CD14-positive monocyte (primary cell): ENCODE measurements around the gene UQCRC2. TPM values are rescaled to one million over a fixed set of nuclear protein-coding genes. Genes with fewer than 3 reads are reported as not detected.

Experiments
- DNase-seq, 3 donors: peaks; one replicate each; pipeline ENCODE4 v3.0.0-alpha.2; 2011 to 2022
- H2AFZ ChIP-seq: 2 replicates; pipeline ENCODE4 v1.6.0; 2012; ENCODE audit warnings: mild to moderate bottlenecking, low read depth, low read length, inconsistent platforms; ENCODE audit not compliant: insufficient read depth, poor library complexity, severe bottlenecking
- H3K27ac ChIP-seq, 2 donors: 1 replicate in 1 of 2; 2 replicates in 1 of 2; pipeline ENCODE4 v1.5.1; 2012 to 2013; ENCODE audit warnings: low read length in 2 of 2, control low read depth in 1 of 2, inconsistent platforms in 1 of 2, low read depth in 1 of 2, mild to moderate bottlenecking in 1 of 2
- H3K27me3 ChIP-seq, 2 donors: one replicate each; pipeline versions ENCODE4 v1.6.0 to v1.6.1; 2011 to 2013; ENCODE audit warnings: low read length in 2 of 2; ENCODE audit not compliant: control insufficient read depth in 2 of 2, insufficient read depth in 2 of 2
- H3K36me3 ChIP-seq, 2 donors: replicated peaks in 1 of 2; 1 replicate in 1 of 2; 2 replicates in 1 of 2; pipeline versions ENCODE4 v1.5.1 to v1.6.1; 2012 to 2013; ENCODE audit warnings: low read length in 2 of 2, control low read depth in 1 of 2, inconsistent platforms in 1 of 2, mild to moderate bottlenecking in 1 of 2; ENCODE audit not compliant: insufficient read depth in 2 of 2, control insufficient read depth in 1 of 2
- H3K4me1 ChIP-seq, 2 donors: 1 replicate in 1 of 2; 2 replicates in 1 of 2; pipeline versions ENCODE4 v1.5.1 to v1.6.1; 2012 to 2013; ENCODE audit warnings: low read length in 2 of 2, control low read depth in 1 of 2, inconsistent platforms in 1 of 2, mild to moderate bottlenecking in 1 of 2, moderate library complexity in 1 of 2; ENCODE audit not compliant: insufficient read depth in 2 of 2, control insufficient read depth in 1 of 2
- H3K4me2 ChIP-seq: replicated peaks from 2 replicates; pipeline ENCODE3; 2012; ENCODE audit warnings: low read length, moderate library complexity, mild to moderate bottlenecking; ENCODE audit not compliant: poor library complexity, severe bottlenecking; ENCODE audit errors: extremely low read depth
- H3K4me3 ChIP-seq, 3 experiments: fragments of 200-600 bp in 1 of 3; sonication (generic) in 1 of 3; replicated peaks in 1 of 3; 1 replicate in 2 of 3; 2 replicates in 1 of 3; pipeline ENCODE4 v1.5.1; 2011 to 2013; ENCODE audit warnings: low read length in 3 of 3, mild to moderate bottlenecking in 3 of 3, control low read depth in 2 of 3, low read depth in 2 of 3, inconsistent platforms in 1 of 3, moderate library complexity in 1 of 3
- H3K79me2 ChIP-seq: 2 replicates; pipeline ENCODE4 v1.6.0; 2012; ENCODE audit warnings: mild to moderate bottlenecking, control low read depth, inconsistent platforms, low read length, moderate library complexity; ENCODE audit not compliant: insufficient read depth
- H3K9ac ChIP-seq: 2 replicates; pipeline ENCODE4 v1.6.0; 2017; ENCODE audit warnings: low read length, mild to moderate bottlenecking; ENCODE audit not compliant: insufficient read depth, poor library complexity, severe bottlenecking
- H3K9me3 ChIP-seq, 2 donors: replicated peaks in 1 of 2; 1 replicate in 1 of 2; 2 replicates in 1 of 2; pipeline versions ENCODE4 v1.5.1 to v1.6.1; 2012 to 2013; ENCODE audit warnings: low read length in 2 of 2, control low read depth in 1 of 2; ENCODE audit not compliant: control insufficient read depth in 1 of 2, insufficient read depth in 1 of 2
- H4K20me1 ChIP-seq: 2 replicates; pipeline ENCODE4 v1.6.0; 2012; ENCODE audit warnings: mild to moderate bottlenecking, low read length, control low read depth, moderate library complexity; ENCODE audit not compliant: insufficient read depth
- H3K27ac Mint-ChIP-seq, 7 donors: one replicate each; pipeline ENCODE4 v1.8.0; 2020; ENCODE audit warnings: mild to moderate bottlenecking in 7 of 7, mixed read lengths in 7 of 7, moderate library complexity in 6 of 7, inconsistent platforms in 2 of 7
- H3K27me3 Mint-ChIP-seq, 3 donors: one replicate each; pipeline ENCODE4 v1.8.0; 2021 to 2022; ENCODE audit warnings: low read depth in 3 of 3, mild to moderate bottlenecking in 3 of 3, mixed read lengths in 3 of 3, moderate library complexity in 3 of 3, inconsistent platforms in 1 of 3
- H3K36me3 Mint-ChIP-seq, 2 donors: one replicate each; pipeline ENCODE4 v1.8.0; 2020; ENCODE audit warnings: mixed read lengths in 2 of 2, inconsistent platforms in 1 of 2, mild to moderate bottlenecking in 1 of 2
- H3K4me1 Mint-ChIP-seq: one replicate; pipeline ENCODE4 v1.8.0; 2020; ENCODE audit warnings: mild to moderate bottlenecking, mixed read lengths
- H3K4me3 Mint-ChIP-seq, 2 donors: one replicate each; pipeline ENCODE4 v1.8.0; 2020; ENCODE audit warnings: mild to moderate bottlenecking in 2 of 2, mixed read lengths in 2 of 2, moderate library complexity in 1 of 2
- H3K9me3 Mint-ChIP-seq, 7 donors: one replicate each; pipeline ENCODE4 v1.8.0; 2020 to 2022; ENCODE audit warnings: mixed read lengths in 7 of 7, mild to moderate bottlenecking in 6 of 7, moderate library complexity in 6 of 7, inconsistent platforms in 2 of 7
- CTCF ChIP-seq: fragments of 200-600 bp; IDR thresholded peaks from one replicate; pipeline ENCODE4 v1.8.0; 2022; ENCODE audit warnings: antibody characterized with exemption, mild to moderate bottlenecking
- WGBS: methylation state at CpG from one replicate; pipeline ENCODE4 v1.1.5; 2013; ENCODE audit warnings: missing lambda C conversion rate; ENCODE audit not compliant: insufficient coverage; 5-methylcytosine and 5-hydroxymethylcytosine counted together
- intact Hi-C, 2 donors: fragments of 100-400 bp; cut with micrococcal nuclease; formaldehyde crosslinking; loops; one replicate each; pipeline versions ENCODE4 v1.15.0 to v1.15.1; 2023
- polyA plus RNA-seq, 3 donors: library from polyadenylated mRNA; depleted of rRNA in 1 of 3; unstranded in 2 of 3; stranded (reverse) in 1 of 3; fragments of 300-500 nt in 2 of 3; fragments of >200 nt in 1 of 3; fragmentation: Illumina TruSeq in 2 of 3; gene quantifications; 1 replicate in 2 of 3; 2 replicates in 1 of 3; pipeline ENCODE4 v1.2.3, GENCODE V29; 2012 to 2021

Gene UQCRC2
- polyA plus RNA-seq, 3 donors: 101 to 195 (median 189) TPM

- peaks cover 20% of the 10 kb centered on the region for H4K20me1 ChIP-seq
- H3K9me3 ChIP-seq: no peaks in the 10 kb centered on the region
- peaks cover 97 to 100% of the 10 kb centered on the region in 2 donors for H3K36me3 ChIP-seq
- no peak for TF ChIP-seq CTCF
- no peaks in the 10 kb centered on the region for H3K79me2 ChIP-seq
- Mint-ChIP-seq H3K27me3 (no peaks in the 10 kb centered on the region), H3K36me3 (peaks cover 57 to 60% of the 10 kb centered on the region in 2 donors), H3K27ac (peak overlapping the region in 2 of 7 donors; percentile 12 to 47), H3K4me3 (no peak overlapping the region), H3K4me1 (no peaks in the 10 kb centered on the region), H3K9me3 (no peaks in the 10 kb centered on the region)
- 100% methylated on average over 3 of the region's 4 CpGs for WGBS
- no peak overlapping the region for H3K9ac ChIP-seq
- H2AFZ ChIP-seq: no peak overlapping the region
- intact Hi-C loops: no loop called here
- H3K4me3 ChIP-seq: no peak overlapping the region
- no peak overlapping the region for H3K4me2 ChIP-seq
- H3K27me3 ChIP-seq: no peaks in the 10 kb centered on the region
- no peak for DNase-seq
- no peak overlapping the region for H3K27ac ChIP-seq
- H3K4me1 ChIP-seq: no peaks in the 10 kb centered on the region
Measured at GRCh38 chr16:21971856-21972255, 18.7 kb downstream of the UQCRC2 start.

GRCh38 chr16:21973945-21974344, 20.8 kb downstream of the UQCRC2 start:
- Histone ChIP-seq H3K9ac (no peak overlapping the region), H3K4me2 (no peak overlapping the region), H2AFZ (no peak overlapping the region), H4K20me1 (peaks cover 12% of the 10 kb centered on the region), H3K9me3 (no peaks in the 10 kb centered on the region), H3K4me3 (no peak overlapping the region), H3K27me3 (no peaks in the 10 kb centered on the region), H3K4me1 (no peaks in the 10 kb centered on the region), H3K36me3 (peaks cover 98 to 100% of the 10 kb centered on the region in 2 donors), H3K79me2 (no peaks in the 10 kb centered on the region), H3K27ac (no peak overlapping the region)
- no peak overlapping the region for H3K27ac Mint-ChIP-seq
- TF ChIP-seq CTCF: no peak
- no peaks in the 10 kb centered on the region for H3K9me3 Mint-ChIP-seq
- no CpG with 5 or more reads among the region's 2 CpGs for WGBS
- no peaks in the 10 kb centered on the region for H3K4me1 Mint-ChIP-seq
- H3K27me3 Mint-ChIP-seq: no peaks in the 10 kb centered on the region
- H3K36me3 Mint-ChIP-seq: peaks cover 59 to 60% of the 10 kb centered on the region in 2 donors
- intact Hi-C loops: no loop called here
- H3K4me3 Mint-ChIP-seq: no peak overlapping the region
- no peak for DNase-seq
